Ramos (cell line): Measurements from ENCODE around the gene AKIRIN1.
"Not testable (repeated sequence)": the region's sequence is repeated elsewhere in the genome, so short reads cannot be mapped to it uniquely, and the experiment has no call there.

Source experiments
- in situ Hi-C: fragments of 300-500 bp; cut with MboI; formaldehyde crosslinking; loops from one replicate; pipeline ENCODE4 v1.14.3; 2022; ENCODE audit warnings: low sequenced_read_pairs; ENCODE audit not compliant: unreplicated experiment

Gene AKIRIN1

GRCh38 chr1:38990738-38991637, at the start of gene AKIRIN1:
Gene AKIRIN1 (plus strand): TSS chr1:38991276. CDS start chr1:38991381, 105 bp downstream.
- in situ Hi-C loops = no loop called here

- in situ Hi-C loops = no loop called here
Measured at GRCh38 chr1:38941527-38942019, 49.5 kb upstream of the AKIRIN1 start, which contains the start of gene RHBDL2. Gene RHBDL2 (minus strand): TSS chr1:38941830. CDS start chr1:38919212, 22,618 bp downstream.

- in situ Hi-C loops = no loop called here
Measured at GRCh38 chr1:38942664-38943428, 48.2 kb upstream of the AKIRIN1 start.

GRCh38 chr1:38944547-38944946, 46.5 kb upstream of the AKIRIN1 start:
- in situ Hi-C loops = no loop called here

- in situ Hi-C loops = no loop called here
Measured at GRCh38 chr1:38950553-38950952, 40.5 kb upstream of the AKIRIN1 start.

- in situ Hi-C loops = no loop called here
Measured at GRCh38 chr1:38953433-38953860, 37.6 kb upstream of the AKIRIN1 start.

GRCh38 chr1:38958967-38959366, 32.1 kb upstream of the AKIRIN1 start:
- in situ Hi-C loops = no loop called here

GRCh38 chr1:38962113-38962512, 29.0 kb upstream of the AKIRIN1 start:
- in situ Hi-C loops = no loop called here

- in situ Hi-C loops = no loop called here
Measured at GRCh38 chr1:38962560-38962959, 28.5 kb upstream of the AKIRIN1 start.

GRCh38 chr1:38964140-38964548, 26.9 kb upstream of the AKIRIN1 start:
- in situ Hi-C loops = no loop called here

- in situ Hi-C loops = not testable (repeated sequence)
Measured at GRCh38 chr1:38973145-38973544, 17.9 kb upstream of the AKIRIN1 start.

- in situ Hi-C loops = no loop called here
Measured at GRCh38 chr1:38973659-38974437, 17.2 kb upstream of the AKIRIN1 start.

- in situ Hi-C loops = not testable (repeated sequence)
Measured at GRCh38 chr1:38977399-38978244, 13.5 kb upstream of the AKIRIN1 start.

GRCh38 chr1:38978245-38978542, 12.9 kb upstream of the AKIRIN1 start:
- in situ Hi-C loops = not testable (repeated sequence)

GRCh38 chr1:38979380-38979779, 11.7 kb upstream of the AKIRIN1 start:
- in situ Hi-C loops = not testable (repeated sequence)

GRCh38 chr1:38989979-38990378, 1.1 kb upstream of the AKIRIN1 start:
- in situ Hi-C loops = no loop called here

- in situ Hi-C loops = no loop called here
Measured at GRCh38 chr1:38990386-38990737, 714 bp upstream of the AKIRIN1 start.

GRCh38 chr1:38991638-38992411, 749 bp downstream of the AKIRIN1 start:
- in situ Hi-C loops = no loop called here
